GM19438 (cell line): ENCODE data around the gene PRKCZ.

Source experiments
- ATAC-seq: cut with Tn5 transposase; IDR thresholded peaks from one replicate; pipeline ENCODE4 v1.9.1; 2021; ENCODE audit warnings: low read depth; ENCODE audit not compliant: unreplicated experiment

PRKCZ gene

GRCh38 chr1:2172012-2172411 is 121.8 kb downstream of the PRKCZ start:
- ATAC-seq = no peak

- ATAC-seq = no peak
Measured at GRCh38 chr1:2172551-2173146, 122.4 kb downstream of the PRKCZ start.

DNA sequence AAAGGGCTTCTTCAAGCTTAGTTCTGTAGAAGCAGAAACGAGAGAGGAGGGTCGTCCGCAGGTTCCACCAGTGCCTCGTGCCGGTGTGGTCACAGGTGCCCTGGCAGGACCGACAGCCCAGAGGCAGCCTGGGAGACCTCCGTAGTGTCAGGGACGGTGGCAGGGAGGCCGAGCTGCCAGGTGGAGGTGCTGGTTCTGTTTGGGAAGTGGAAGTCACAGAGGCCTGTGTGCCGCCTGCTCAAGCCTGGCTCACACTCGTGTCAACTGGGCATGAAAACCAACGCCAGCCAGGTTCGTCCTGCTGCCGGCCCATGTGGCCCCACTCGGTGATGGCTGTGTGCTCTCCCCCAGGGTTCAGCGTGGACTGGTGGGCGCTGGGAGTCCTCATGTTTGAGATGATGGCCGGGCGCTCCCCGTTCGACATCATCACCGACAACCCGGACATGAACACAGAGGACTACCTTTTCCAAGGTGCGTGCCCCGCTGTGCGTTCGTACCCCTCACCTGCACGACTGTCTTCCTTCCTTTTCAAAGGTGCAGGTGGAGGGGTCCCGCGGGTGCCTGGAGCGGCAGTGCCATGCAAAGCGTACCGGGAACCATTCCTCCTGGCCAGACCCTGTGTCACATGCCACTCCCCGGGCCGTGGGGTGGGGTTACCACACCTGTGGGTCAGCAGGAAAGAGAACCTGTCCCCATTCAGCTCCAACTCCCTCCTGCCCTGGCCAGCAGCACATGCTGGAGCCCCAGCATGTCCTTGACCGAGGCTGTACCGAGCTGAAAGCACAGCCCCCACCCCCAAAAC is 123.5 kb downstream of the PRKCZ start:
- no peak for ATAC-seq

DNA sequence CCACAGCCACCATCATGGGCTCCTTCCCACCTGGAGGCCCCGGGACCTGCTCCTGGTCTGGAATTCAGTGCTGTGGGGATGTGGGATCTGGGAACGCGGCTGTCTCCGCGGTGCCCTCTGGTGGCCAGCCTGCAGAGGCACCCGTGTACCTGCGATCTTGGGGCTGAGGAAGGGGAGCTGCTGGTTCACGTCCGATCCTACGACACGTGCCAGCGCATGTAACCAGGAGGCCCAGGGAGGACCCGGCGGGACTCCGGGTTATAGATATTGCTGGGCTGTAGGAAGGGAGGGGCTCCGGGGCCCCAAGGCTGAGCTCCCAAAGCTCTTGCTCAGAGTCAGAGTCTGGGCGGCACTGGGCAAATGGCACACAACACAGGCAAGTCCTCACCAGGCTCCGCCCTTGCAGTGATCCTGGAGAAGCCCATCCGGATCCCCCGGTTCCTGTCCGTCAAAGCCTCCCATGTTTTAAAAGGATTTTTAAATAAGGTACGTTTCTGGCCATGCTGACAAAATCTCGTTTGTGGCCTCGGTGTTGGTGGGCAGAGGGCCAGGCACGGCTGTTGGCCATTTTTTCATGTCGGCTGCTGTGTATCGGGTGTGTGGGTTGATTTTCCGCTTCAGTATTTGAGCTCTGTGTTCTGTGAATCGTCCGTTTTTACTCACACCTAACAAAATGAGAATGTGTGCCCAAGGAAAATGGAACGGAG is 124.3 kb downstream of the PRKCZ start:
- ATAC-seq = no peak

- no peak for ATAC-seq
Measured at GRCh38 chr1:2175055-2175414, 124.8 kb downstream of the PRKCZ start.

DNA sequence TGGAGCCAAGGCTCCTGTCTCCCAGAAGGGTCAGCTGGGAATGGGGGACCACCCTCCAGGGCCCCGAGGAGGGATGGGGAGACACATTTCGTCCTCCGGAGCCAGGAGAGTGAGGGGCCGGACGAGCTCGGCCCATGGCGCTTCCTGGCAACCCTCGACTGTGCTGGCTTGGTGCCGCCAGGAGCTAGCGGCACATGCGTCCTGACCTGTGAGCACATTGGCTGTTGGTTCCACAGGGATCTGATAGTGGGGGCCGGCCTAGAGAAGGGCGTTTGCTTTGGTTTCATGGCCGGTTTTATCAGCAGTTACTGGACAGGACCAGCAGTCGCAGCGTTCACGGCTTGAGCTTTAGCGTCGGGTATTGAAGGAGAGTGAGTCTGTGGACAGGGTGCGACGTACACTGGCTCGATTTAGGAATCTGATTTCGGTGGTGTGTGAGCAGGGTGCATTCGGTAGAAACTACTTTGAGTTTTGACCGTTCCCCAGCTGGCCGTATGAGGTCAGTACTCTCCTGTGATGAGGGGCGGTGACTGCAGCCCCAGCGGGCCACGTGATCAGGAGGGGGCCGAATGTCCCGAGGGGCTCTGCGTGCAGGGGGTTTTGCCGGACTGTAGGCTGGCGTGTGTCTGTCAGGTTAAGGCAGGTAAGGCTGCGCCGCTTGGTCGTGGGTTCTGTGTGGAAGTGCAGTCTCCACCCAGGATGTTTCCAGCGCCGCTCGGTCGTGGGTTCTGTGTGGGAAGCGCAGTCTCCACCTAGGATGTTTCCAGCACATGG is 125.7 kb downstream of the PRKCZ start:
- ATAC-seq = no peak

DNA sequence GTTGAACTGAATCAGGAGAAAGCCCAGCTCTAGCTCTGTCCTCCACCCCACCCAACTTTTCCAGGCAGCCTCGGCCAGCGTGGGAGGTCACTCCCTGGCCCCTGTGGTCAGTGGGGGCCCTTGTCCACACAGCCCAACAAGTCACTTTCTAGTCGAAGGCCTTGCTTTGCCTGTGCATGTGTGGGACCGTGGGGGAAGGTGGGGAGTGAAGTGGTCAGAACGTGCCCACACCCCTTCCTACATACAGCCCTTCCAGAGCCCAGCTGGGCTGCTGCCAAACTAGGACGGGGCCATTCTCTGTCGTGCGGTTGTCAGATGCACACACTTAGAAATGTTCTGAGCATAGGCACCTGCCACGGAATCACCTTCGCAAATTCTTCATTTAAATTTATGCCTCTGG is 126.4 kb downstream of the PRKCZ start:
- ATAC-seq = no peak

DNA sequence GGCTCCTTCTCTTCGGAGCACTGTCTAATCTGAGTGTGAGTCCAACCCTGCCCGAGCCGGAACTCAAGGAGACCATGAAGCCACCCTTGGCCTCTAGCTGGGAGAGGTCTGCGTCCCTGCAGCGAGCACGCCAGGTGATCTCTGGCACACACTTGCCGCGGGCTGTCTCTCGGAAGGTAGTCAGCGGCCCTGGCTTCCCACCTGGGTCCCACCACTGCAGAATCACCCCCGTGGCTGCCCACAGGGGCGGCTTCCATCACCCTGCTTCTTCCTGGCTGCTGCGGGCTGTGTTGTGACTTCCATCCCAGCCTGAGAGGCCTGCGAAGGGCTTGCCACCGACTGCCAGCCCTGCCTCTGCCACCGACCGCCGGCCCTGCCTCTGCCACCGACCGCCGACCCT is 127.3 kb downstream of the PRKCZ start:
- no peak for ATAC-seq

GRCh38 chr1:2177946-2178538 is 127.8 kb downstream of the PRKCZ start:
- ATAC-seq = no peak

- ATAC-seq = no peak
Measured at GRCh38 chr1:2178875-2179274, 128.7 kb downstream of the PRKCZ start.

GRCh38 chr1:2179283-2180013 is 129.2 kb downstream of the PRKCZ start:
- ATAC-seq = no peak

GRCh38 chr1:2180297-2181245 is 130.4 kb downstream of the PRKCZ start:
- ATAC-seq = no peak

DNA sequence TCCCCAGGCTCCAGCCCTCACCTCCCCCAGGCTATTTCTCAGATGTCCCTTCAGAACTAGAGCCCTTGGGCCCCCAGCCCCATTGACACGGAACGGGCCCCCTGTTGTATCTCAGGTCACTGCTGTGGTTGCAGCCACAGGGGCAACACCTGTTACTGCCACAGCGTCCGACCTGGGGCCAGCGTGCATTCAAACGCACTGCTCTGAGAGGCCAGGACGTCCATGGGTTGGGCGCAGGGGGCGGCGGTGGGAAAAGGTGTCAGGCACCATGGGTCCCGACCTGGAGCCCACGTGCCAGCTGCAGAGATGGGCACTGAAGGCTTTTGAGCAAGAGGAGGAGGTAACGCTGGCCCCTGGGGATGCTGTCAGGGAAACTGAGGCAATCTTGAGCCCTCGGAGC is 131.1 kb downstream of the PRKCZ start:
- no peak for ATAC-seq

- no peak for ATAC-seq
Measured at GRCh38 chr1:2181752-2182151, 131.5 kb downstream of the PRKCZ start.

DNA sequence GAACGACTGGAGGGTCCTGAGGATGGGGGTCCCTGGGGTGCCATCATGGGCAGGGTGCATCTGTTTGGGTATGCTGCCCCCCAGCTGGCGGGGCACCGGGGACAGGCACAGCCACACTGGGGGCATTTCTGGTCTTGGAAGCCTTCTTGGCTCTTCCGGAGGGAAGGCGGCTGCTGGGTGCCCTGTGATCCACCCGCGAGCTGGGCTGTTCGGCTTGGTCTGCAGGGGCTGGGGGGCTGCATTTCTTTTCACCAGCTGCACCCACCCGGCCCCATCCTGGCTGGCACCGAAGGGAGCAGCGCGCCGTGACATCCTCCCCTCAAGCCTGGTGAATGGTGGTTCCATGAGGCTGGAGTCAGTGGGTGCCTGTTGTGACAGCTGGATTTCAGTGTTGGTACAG is 132.2 kb downstream of the PRKCZ start:
- no peak for ATAC-seq

- ATAC-seq = no peak
Measured at GRCh38 chr1:2183937-2184334, 133.7 kb downstream of the PRKCZ start.

GRCh38 chr1:2184531-2184930 is 134.3 kb downstream of the PRKCZ start:
- no peak for ATAC-seq

- ATAC-seq = no peak
Measured at GRCh38 chr1:2184934-2185333, 134.7 kb downstream of the PRKCZ start.
